Esophagus muscularis mucosa (tissue), 4 donors: Measurements from ENCODE around the gene ARID5A.

ENCODE experiments used
- EP300 ChIP-seq: sonication (generic); formaldehyde crosslinking; IDR thresholded peaks from one replicate; pipeline ENCODE4 v1.6.1; 2017; ENCODE audit warnings: antibody characterized with exemption
- POLR2A ChIP-seq: fragments of 450-650 bp; IDR thresholded peaks from one replicate; pipeline ENCODE4 v1.6.1; 2017; ENCODE audit warnings: antibody characterized with exemption, moderate library complexity, mild to moderate bottlenecking, low read depth
- POLR2AphosphoS5 ChIP-seq, 2 donors: sonication (generic); formaldehyde crosslinking; IDR thresholded peaks; one replicate each; pipeline ENCODE4 v1.6.1; 2017; ENCODE audit warnings: antibody characterized with exemption in 2 of 2
- TF ChIP-seq, protein P1 (sequence below), 3 experiments: fragments of 200-600 bp in 2 of 3; fragments of 450-650 bp in 1 of 3; sonication (generic) in 2 of 3; IDR thresholded peaks; one replicate each; pipeline ENCODE4 v1.5.1; 2017 to 2019; ENCODE audit warnings: antibody characterized with exemption in 3 of 3, mild to moderate bottlenecking in 2 of 3, moderate library complexity in 1 of 3

DNA sequence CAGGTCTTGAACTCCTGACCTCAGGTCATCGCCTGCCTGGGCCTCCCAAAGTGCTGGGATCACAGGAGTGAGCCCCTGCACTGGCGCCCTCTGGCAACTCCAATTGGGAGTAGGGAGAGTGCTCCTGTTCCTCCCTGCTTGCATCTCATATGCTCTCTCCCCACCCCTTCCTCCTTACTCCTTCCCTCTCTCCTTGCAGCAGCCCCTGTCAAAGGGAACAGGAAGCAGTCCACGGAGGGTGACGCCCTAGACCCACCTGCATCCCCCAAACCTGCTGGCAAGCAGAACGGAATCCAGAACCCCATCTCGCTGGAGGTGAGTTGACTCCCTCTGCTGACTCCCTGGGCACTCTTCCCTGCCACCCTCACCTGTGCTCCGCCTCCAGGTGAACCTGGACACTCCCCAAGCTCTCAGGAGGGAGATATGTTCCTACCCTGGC, 10.7 kb downstream of the ARID5A start:
- TF ChIP-seq POLR2AphosphoS5 (IDR thresholded peaks at IDR 0.05): no peak
- TF ChIP-seq, protein P1, sequence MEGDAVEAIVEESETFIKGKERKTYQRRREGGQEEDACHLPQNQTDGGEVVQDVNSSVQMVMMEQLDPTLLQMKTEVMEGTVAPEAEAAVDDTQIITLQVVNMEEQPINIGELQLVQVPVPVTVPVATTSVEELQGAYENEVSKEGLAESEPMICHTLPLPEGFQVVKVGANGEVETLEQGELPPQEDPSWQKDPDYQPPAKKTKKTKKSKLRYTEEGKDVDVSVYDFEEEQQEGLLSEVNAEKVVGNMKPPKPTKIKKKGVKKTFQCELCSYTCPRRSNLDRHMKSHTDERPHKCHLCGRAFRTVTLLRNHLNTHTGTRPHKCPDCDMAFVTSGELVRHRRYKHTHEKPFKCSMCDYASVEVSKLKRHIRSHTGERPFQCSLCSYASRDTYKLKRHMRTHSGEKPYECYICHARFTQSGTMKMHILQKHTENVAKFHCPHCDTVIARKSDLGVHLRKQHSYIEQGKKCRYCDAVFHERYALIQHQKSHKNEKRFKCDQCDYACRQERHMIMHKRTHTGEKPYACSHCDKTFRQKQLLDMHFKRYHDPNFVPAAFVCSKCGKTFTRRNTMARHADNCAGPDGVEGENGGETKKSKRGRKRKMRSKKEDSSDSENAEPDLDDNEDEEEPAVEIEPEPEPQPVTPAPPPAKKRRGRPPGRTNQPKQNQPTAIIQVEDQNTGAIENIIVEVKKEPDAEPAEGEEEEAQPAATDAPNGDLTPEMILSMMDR (IDR thresholded peaks at IDR 0.05): no peak
- TF ChIP-seq POLR2A: no peak
- no peak for TF ChIP-seq EP300
